Activated CD8-positive, alpha-beta memory T cell treated with anti-CD3 and anti-CD28 coated beads, Interleukin-2, amount 10 ng/mL, durations not matched to agents 7 days and 5 days (primary cell): ENCODE measurements around the gene IKZF3. TPM values are rescaled to one million over a fixed set of nuclear protein-coding genes. Genes with fewer than 3 reads are reported as not detected.
A peak's percentile ranks its signal among the peaks of the same experiment; 100 is the strongest.
"Not testable (repeated sequence)": the region's sequence is repeated elsewhere in the genome, so short reads cannot be mapped to it uniquely, and the experiment has no call there.

Source experiments
- ATAC-seq: fragments of 150-1000 bp; cut with Tn5 transposase; one replicate; pipeline ENCODE4 v1.10.0; 2021; ENCODE audit warnings: moderate library complexity
- CTCF ChIA-PET: fragments of 350-600 bp; sonication (Branson Sonifier 250); formaldehyde crosslinking; loops from one replicate; lab custom pipeline; 2021; ENCODE audit warnings: antibody characterized with exemption; lab: Charles Lee
- DNase-seq: peaks from one replicate; pipeline ENCODE4 v3.0.0-alpha.2; 2020
- H3K27ac Mint-ChIP-seq: one replicate; pipeline ENCODE4 v1.8.0; 2021; ENCODE audit warnings: mild to moderate bottlenecking, mixed read lengths
- H3K27me3 Mint-ChIP-seq: one replicate; pipeline ENCODE4 v1.8.0; 2021; ENCODE audit warnings: mixed read lengths
- H3K36me3 Mint-ChIP-seq: one replicate; pipeline ENCODE4 v1.8.0; 2021; ENCODE audit warnings: mild to moderate bottlenecking, mixed read lengths
- H3K4me1 Mint-ChIP-seq: one replicate; pipeline ENCODE4 v1.8.0; 2021; ENCODE audit warnings: mixed read lengths
- H3K4me3 Mint-ChIP-seq: one replicate; pipeline ENCODE4 v1.8.0; 2021; ENCODE audit warnings: mild to moderate bottlenecking, moderate library complexity, mixed read lengths
- H3K9me3 Mint-ChIP-seq: one replicate; pipeline ENCODE4 v1.8.0; 2022; ENCODE audit warnings: low read depth, mixed read lengths
- total RNA-seq, 2 experiments: library from RNA; stranded (reverse); gene quantifications; one replicate each; pipeline ENCODE4 v1.2.3, GENCODE V29; 2021

Gene IKZF3
- total RNA-seq, 2 experiments from 2014 or later = 70.8 to 119 TPM

GRCh38 chr17:39735882-39736281, 128.2 kb downstream of the IKZF3 start:
- H3K9me3 Mint-ChIP-seq = no peaks in the 10 kb centered on the region
- no peak overlapping the region for H3K27ac Mint-ChIP-seq
- no peaks in the 10 kb centered on the region for H3K36me3 Mint-ChIP-seq
- peaks cover 16% of the 10 kb centered on the region for H3K4me1 Mint-ChIP-seq
- no peak overlapping the region for H3K4me3 Mint-ChIP-seq
- ATAC-seq = no peak
- no peak for DNase-seq
- CTCF ChIA-PET = interaction anchor here (1.3 to 1.8 kb wide), 2 partner anchors 18 to 114 kb away, joined by 5 to 6 read pairs; no protein-coding TSS in a partner anchor
- H3K27me3 Mint-ChIP-seq = peaks cover 8% of the 10 kb centered on the region

GRCh38 chr17:39732586-39732985, 131.5 kb downstream of the IKZF3 start:
- Mint-ChIP-seq H3K9me3 (no peaks in the 10 kb centered on the region), H3K4me1 (peaks cover 19% of the 10 kb centered on the region), H3K27ac (no peak overlapping the region), H3K36me3 (peaks cover 4% of the 10 kb centered on the region), H3K27me3 (peaks cover 6% of the 10 kb centered on the region), H3K4me3 (no peak overlapping the region)
- CTCF ChIA-PET = interaction anchor here (1.2 to 5.6 kb wide), 3 partner anchors 32 to 111 kb away, joined by 3 to 71 read pairs (median 6); no protein-coding TSS in a partner anchor
- ATAC-seq = no peak
- no peak for DNase-seq

- ATAC-seq (peak; percentile 92), DNase-seq (peak; percentile 94)
- H3K4me3 Mint-ChIP-seq = peak within 1 kb of the TSS; percentile 88
- H3K27ac Mint-ChIP-seq = peak within 1 kb of the TSS; percentile 84
- CTCF ChIA-PET = interaction anchor here (0.6 to 5.6 kb wide), 44 partner anchors 10 to 268 kb away, joined by 3 to 71 read pairs (median 5); partner anchors contain the start of genes ERBB2, IKZF3, PGAP3 and PNMT
- H3K36me3 Mint-ChIP-seq = peaks cover 4% of the 10 kb centered on the region
- H3K4me1 Mint-ChIP-seq = peaks cover 19% of the 10 kb centered on the region
- H3K27me3 Mint-ChIP-seq = no peaks in the 10 kb centered on the region
- no peaks in the 10 kb centered on the region for H3K9me3 Mint-ChIP-seq
Measured at GRCh38 chr17:39730095-39730921, 133.8 kb downstream of the IKZF3 start, which contains the start of gene MIEN1. Gene MIEN1, minus strand, starts transcription at chr17:39730532. Its CDS starts 37 bp downstream, at chr17:39730495.

GRCh38 chr17:39729280-39729851, 134.7 kb downstream of the IKZF3 start:
- H3K9me3 Mint-ChIP-seq = no peaks in the 10 kb centered on the region

GRCh38 chr17:39727556-39727955, 136.6 kb downstream of the IKZF3 start:
- no peak overlapping the region for H3K4me3 Mint-ChIP-seq
- H3K4me1 Mint-ChIP-seq = peaks cover 19% of the 10 kb centered on the region
- no peaks in the 10 kb centered on the region for H3K9me3 Mint-ChIP-seq
- ATAC-seq = no peak
- no peaks in the 10 kb centered on the region for H3K27me3 Mint-ChIP-seq
- DNase-seq = no peak
- H3K27ac Mint-ChIP-seq = no peak overlapping the region
- CTCF ChIA-PET = interaction anchor here (4.0 kb wide), 1 partner anchor 25 kb away, joined by 19 read pairs; no protein-coding TSS in a partner anchor
- peaks cover 4% of the 10 kb centered on the region for H3K36me3 Mint-ChIP-seq

More at GRCh38 chr17:39729280-39729851, 134.7 kb downstream of the IKZF3 start:
- peak overlapping the region; percentile 88 for H3K4me3 Mint-ChIP-seq
- no peak for ATAC-seq
- peaks cover 19% of the 10 kb centered on the region for H3K4me1 Mint-ChIP-seq
- H3K27ac Mint-ChIP-seq = peak overlapping the region; percentile 83
- H3K27me3 Mint-ChIP-seq = no peaks in the 10 kb centered on the region
- CTCF ChIA-PET = interaction anchor here (0.7 to 5.6 kb wide), 35 partner anchors 9 to 258 kb away, joined by 3 to 71 read pairs (median 6); partner anchors contain the start of genes ERBB2, IKZF3, PGAP3 and PNMT
- H3K36me3 Mint-ChIP-seq = peaks cover 4% of the 10 kb centered on the region
- DNase-seq = no peak

- peaks cover 19% of the 10 kb centered on the region for H3K4me1 Mint-ChIP-seq
Measured at GRCh38 chr17:39726617-39727016, 137.5 kb downstream of the IKZF3 start.

GRCh38 chr17:39725923-39726322, 138.2 kb downstream of the IKZF3 start:
- peaks cover 16% of the 10 kb centered on the region for H3K4me1 Mint-ChIP-seq
- CTCF ChIA-PET = interaction anchor here (1.8 to 2.2 kb wide), 2 partner anchors 102 to 104 kb away, joined by 5 read pairs; no protein-coding TSS in a partner anchor
- not testable (repeated sequence) for H3K9me3 Mint-ChIP-seq, DNase-seq, H3K4me3 Mint-ChIP-seq, H3K36me3 Mint-ChIP-seq, ATAC-seq, H3K27ac Mint-ChIP-seq, H3K27me3 Mint-ChIP-seq

More at GRCh38 chr17:39726617-39727016, 137.5 kb downstream of the IKZF3 start:
- peaks cover 4% of the 10 kb centered on the region for H3K36me3 Mint-ChIP-seq
- no peaks in the 10 kb centered on the region for H3K9me3 Mint-ChIP-seq
- ATAC-seq (no peak), DNase-seq (no peak)
- H3K4me3 Mint-ChIP-seq = no peak overlapping the region
- CTCF ChIA-PET = interaction anchor here (1.8 kb wide), 1 partner anchor 103 kb away, joined by 5 read pairs; no protein-coding TSS in a partner anchor
- no peak overlapping the region for H3K27ac Mint-ChIP-seq
- no peaks in the 10 kb centered on the region for H3K27me3 Mint-ChIP-seq

- Mint-ChIP-seq H3K27ac (no peak overlapping the region), H3K9me3 (no peaks in the 10 kb centered on the region), H3K27me3 (no peaks in the 10 kb centered on the region), H3K4me1 (peaks cover 12% of the 10 kb centered on the region), H3K36me3 (peaks cover 4% of the 10 kb centered on the region), H3K4me3 (no peak overlapping the region)
- ATAC-seq = no peak
- no peak for DNase-seq
- CTCF ChIA-PET = interaction anchor here (1.8 to 2.2 kb wide), 2 partner anchors 101 to 103 kb away, joined by 5 read pairs; no protein-coding TSS in a partner anchor
Measured at GRCh38 chr17:39724731-39725130, 139.4 kb downstream of the IKZF3 start.

- CTCF ChIA-PET = interaction anchor here (2.2 kb wide), 1 partner anchor 101 kb away, joined by 5 read pairs; no protein-coding TSS in a partner anchor
- ATAC-seq = peak; percentile 49
- Mint-ChIP-seq H3K9me3 (no peaks in the 10 kb centered on the region), H3K27me3 (no peaks in the 10 kb centered on the region), H3K36me3 (no peaks in the 10 kb centered on the region), H3K4me3 (no peak overlapping the region), H3K4me1 (no peaks in the 10 kb centered on the region), H3K27ac (no peak overlapping the region)
- DNase-seq = no peak
Measured at GRCh38 chr17:39722965-39723848, 140.9 kb downstream of the IKZF3 start.

- Mint-ChIP-seq H3K9me3 (no peaks in the 10 kb centered on the region), H3K36me3 (no peaks in the 10 kb centered on the region), H3K4me1 (no peaks in the 10 kb centered on the region), H3K27ac (no peak overlapping the region), H3K27me3 (no peaks in the 10 kb centered on the region), H3K4me3 (no peak overlapping the region)
- CTCF ChIA-PET = no interaction called here
- DNase-seq = no peak
- ATAC-seq = no peak
Measured at GRCh38 chr17:39722104-39722503, 142.0 kb downstream of the IKZF3 start.

GRCh38 chr17:39719563-39720355, 144.4 kb downstream of the IKZF3 start:
- CTCF ChIA-PET = interaction anchor here (1.5 kb wide), 1 partner anchor 10 kb away, joined by 6 read pairs; the partner anchor contains the start of gene MIEN1
- H3K4me1 Mint-ChIP-seq = no peaks in the 10 kb centered on the region
- DNase-seq (no peak), ATAC-seq (no peak)
- H3K27ac Mint-ChIP-seq = no peak overlapping the region
- no peak overlapping the region for H3K4me3 Mint-ChIP-seq
- no peaks in the 10 kb centered on the region for H3K27me3 Mint-ChIP-seq
- H3K9me3 Mint-ChIP-seq = no peaks in the 10 kb centered on the region
- no peaks in the 10 kb centered on the region for H3K36me3 Mint-ChIP-seq

GRCh38 chr17:39717660-39718059, 146.5 kb downstream of the IKZF3 start:
- DNase-seq = no peak
- CTCF ChIA-PET = no interaction called here
- Mint-ChIP-seq H3K27me3 (no peaks in the 10 kb centered on the region), H3K4me3 (no peak overlapping the region), H3K36me3 (no peaks in the 10 kb centered on the region), H3K27ac (no peak overlapping the region), H3K4me1 (no peaks in the 10 kb centered on the region), H3K9me3 (no peaks in the 10 kb centered on the region)
- no peak for ATAC-seq
